ENCODE measurements around the gene POLK. TPM values are rescaled to one million over a fixed set of nuclear protein-coding genes. Genes with fewer than 3 reads are reported as not detected.
"Not testable (repeated sequence)": the region's sequence is repeated elsewhere in the genome, so short reads cannot be mapped to it uniquely, and the experiment has no call there.

The POLK gene
- total and polyA plus RNA-seq, 8 donors, result 32.1 to 43.9 (median 34.1) TPM

DNA sequence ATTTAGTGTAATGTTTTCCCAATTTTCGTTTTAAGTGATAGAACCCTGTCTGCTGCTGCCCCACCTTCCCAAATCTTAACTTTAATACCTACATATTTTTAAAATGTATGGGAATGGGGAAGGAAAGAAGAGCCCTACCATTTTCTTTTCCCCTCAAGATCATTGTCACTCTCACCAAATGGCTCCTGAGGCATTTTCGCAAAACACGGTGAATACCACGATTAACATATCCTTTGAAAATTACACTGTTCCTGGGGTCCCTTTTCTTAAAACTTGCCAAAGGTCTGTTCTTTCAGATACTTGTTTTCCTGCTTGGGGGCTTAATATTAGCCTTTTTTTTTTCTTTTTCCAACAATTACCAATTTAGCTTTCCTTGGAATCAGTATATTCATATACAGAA is 36.3 kb upstream of the POLK start:
- Histone ChIP-seq H3K27ac (no peak overlapping the region), H3K4me1 (no peaks in the 10 kb centered on the region), H3K27me3 (no peaks in the 10 kb centered on the region), H3K9me3 (no peaks in the 10 kb centered on the region), H3K4me3 (no peak overlapping the region), H3K36me3 (no peaks in the 10 kb centered on the region)
- ATAC-seq, result no peak
- no peak for TF ChIP-seq CTCF (IDR thresholded peaks at IDR 0.05)
- DNase-seq, result no peak
- intact Hi-C loops (cut with DNase I), result no loop called here

DNA sequence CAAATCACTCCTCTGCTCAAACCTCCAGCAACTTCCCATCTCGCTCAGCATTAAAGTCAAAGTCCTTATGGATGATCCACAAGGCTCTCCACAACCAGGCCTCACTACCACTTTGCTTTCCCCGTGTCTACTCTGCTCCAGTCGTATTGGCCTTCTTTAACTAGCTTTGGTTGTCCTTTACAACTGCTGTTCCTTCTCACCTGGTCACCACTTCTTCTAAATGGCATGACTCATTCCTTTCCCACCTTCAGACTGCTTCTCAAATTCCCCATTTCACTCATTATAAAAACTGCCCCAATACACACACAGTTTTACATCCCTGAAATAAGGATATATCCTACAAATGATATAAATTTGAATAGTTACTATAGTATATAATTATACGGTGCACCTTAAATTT is 30.7 kb upstream of the POLK start:
- intact Hi-C loops (cut with DNase I), result no loop called here
- H3K9me3 ChIP-seq, result peaks cover 0 to 6% of the 10 kb centered on the region in 2 donors
- H3K36me3 ChIP-seq, result no peaks in the 10 kb centered on the region
- DNase-seq (no peak), ATAC-seq (no peak)
- no peak for TF ChIP-seq CTCF (IDR thresholded peaks at IDR 0.05)
- no peak overlapping the region for H3K27ac ChIP-seq
- H3K4me1 ChIP-seq, result no peaks in the 10 kb centered on the region
- no peak overlapping the region for H3K4me3 ChIP-seq
- no peaks in the 10 kb centered on the region for H3K27me3 ChIP-seq

DNA sequence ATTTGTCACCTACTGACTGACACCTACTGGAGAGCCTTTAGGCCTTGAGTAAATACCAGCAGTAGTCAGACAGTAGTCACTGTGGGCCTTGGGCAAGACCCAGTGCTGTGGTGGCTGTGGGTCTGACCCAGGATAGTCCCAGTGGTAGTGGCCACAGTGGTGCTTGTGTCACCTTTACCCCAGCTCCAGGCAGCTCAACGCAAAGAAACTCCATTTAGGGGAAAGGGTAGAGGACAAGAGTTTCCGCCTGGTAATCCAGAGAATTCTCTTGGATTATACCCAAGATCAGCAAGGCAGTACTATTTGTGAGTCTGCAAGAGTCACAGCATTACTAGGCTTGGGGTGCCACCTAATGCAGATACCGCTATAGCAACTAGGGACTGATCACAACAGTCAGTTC is 29.2 kb upstream of the POLK start:
- Histone ChIP-seq H3K36me3 (no peaks in the 10 kb centered on the region), H3K27me3 (no peaks in the 10 kb centered on the region), H3K4me3 (no peak overlapping the region), H3K4me1 (no peaks in the 10 kb centered on the region), H3K27ac (no peak overlapping the region), H3K9me3 (peaks cover 0 to 18% of the 10 kb centered on the region in 2 donors)
- DNase-seq (no peak), ATAC-seq (no peak)
- TF ChIP-seq CTCF (IDR thresholded peaks at IDR 0.05), result no peak
- intact Hi-C loops (cut with DNase I), result no loop called here

- Histone ChIP-seq H3K27me3 (no peaks in the 10 kb centered on the region), H3K9me3 (peaks cover 0 to 20% of the 10 kb centered on the region in 2 donors), H3K27ac (no peak overlapping the region), H3K4me3 (no peak overlapping the region), H3K36me3 (no peaks in the 10 kb centered on the region), H3K4me1 (no peaks in the 10 kb centered on the region)
- no peak for TF ChIP-seq CTCF (IDR thresholded peaks at IDR 0.05)
- intact Hi-C loops (cut with DNase I), result no loop called here
- ATAC-seq (no peak), DNase-seq (no peak)
These were observed 27.1 kb upstream of the POLK start for GRCh38 chr5:75484605-75485004.

GRCh38 chr5:75489847-75490246 is 21.8 kb upstream of the POLK start:
- H3K4me3 ChIP-seq; H3K4me1 ChIP-seq; ATAC-seq; DNase-seq; H3K27ac ChIP-seq; H3K27me3 ChIP-seq; intact Hi-C loops (cut with DNase I): not testable (repeated sequence)
- Histone ChIP-seq H3K9me3 (peaks cover 0 to 20% of the 10 kb centered on the region in 2 donors), H3K36me3 (peaks cover 0 to 27% of the 10 kb centered on the region in 2 donors)

- H3K4me3 ChIP-seq, result no peak overlapping the region
- intact Hi-C loops (cut with DNase I), result no loop called here
- TF ChIP-seq CTCF (IDR thresholded peaks at IDR 0.05), result no peak
These were observed 20.1 kb upstream of the POLK start for GRCh38 chr5:75491621-75492020.

More at GRCh38 chr5:75491621-75492020, 20.1 kb upstream of the POLK start:
- Histone ChIP-seq H3K4me1 (no peaks in the 10 kb centered on the region), H3K9me3 (peaks cover 0 to 8% of the 10 kb centered on the region in 2 donors), H3K27ac (no peak overlapping the region), H3K27me3 (no peaks in the 10 kb centered on the region), H3K36me3 (peaks cover 0 to 27% of the 10 kb centered on the region in 2 donors)
- ATAC-seq (no peak), DNase-seq (no peak)

Measured in left lung (tissue), 10 donors.